ENCODE measurements around the gene SOX9.
"Not testable (repeated sequence)": the region's sequence is repeated elsewhere in the genome, so short reads cannot be mapped to it uniquely, and the experiment has no call there.

SOX9 gene

DNA sequence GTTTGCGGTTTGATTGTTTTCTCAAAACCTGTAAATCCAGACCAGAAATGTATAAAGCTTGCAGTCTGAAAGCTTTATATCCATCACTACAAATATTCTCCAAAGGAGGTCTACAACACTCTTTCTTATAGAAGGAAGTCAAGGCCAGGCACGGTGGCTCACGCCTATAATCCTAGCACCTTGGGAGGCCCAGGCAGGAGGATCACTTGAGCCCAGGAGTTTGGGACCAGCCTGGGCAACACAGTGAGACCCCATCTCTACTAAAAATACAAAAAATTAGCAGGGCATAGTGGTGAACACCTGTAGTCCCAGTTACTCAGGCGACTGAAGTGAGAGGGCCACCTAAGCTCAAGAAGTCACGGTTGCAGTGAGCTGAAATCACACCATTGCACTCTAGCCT lies 8.9 kb upstream of the SOX9 start:
- DNase-seq = not testable (repeated sequence)

DNA sequence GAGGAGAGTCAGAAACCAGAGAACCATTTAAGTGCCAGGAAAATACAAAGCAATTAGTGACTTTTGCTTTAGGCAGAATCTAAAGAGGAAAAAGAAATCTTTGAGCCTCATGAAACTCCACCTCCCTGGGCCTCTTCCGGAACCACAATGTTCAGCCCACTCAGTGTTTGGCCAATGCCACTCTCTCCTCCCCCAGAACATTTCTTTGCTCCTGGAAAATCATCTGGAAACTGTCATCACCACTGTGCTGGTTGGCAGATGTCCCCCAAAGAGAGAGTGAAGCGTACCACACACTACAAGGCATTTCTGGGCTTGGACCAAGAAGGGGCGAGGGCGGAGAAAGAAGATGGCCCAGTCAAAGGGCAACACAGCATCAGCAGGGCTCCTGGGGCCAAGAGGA lies 7.1 kb upstream of the SOX9 start:
- no peak for DNase-seq

DNA sequence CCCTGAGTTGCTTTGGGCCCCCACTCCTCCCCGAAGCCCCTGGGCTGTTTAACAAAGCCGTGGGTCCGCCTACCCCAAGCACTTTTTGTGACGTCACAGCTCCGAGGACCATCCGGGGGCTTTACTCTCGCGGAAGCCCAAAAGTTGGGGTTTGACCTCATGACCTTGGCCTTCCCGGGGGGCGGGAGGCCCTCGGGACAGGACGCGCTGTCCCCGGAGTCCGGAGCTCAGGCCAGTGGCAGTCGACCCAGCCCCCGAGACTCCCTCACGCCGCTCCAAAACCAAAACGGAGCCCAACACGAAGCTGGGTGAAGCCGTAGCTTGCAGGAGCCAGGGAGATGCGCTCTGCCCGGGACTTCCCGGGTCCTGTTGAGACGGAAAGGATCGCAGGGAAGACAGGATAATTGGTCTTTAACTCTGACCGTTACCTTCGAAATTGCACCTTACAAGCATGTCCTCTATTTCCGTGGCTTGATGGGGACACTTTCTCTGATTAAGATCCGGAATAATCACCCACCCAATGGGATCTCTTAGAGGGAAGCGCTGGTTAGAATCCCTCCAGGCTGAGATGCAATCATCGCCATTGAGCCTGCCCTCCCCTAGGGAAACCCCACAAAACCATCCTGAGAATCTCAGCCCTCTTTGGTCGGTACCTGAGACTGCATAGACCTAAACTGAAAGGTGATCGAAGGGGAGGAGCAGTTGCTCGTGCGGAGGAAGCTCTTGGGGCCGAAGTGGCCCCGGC lies 4.9 kb upstream of the SOX9 start:
- no peak for DNase-seq

DNA sequence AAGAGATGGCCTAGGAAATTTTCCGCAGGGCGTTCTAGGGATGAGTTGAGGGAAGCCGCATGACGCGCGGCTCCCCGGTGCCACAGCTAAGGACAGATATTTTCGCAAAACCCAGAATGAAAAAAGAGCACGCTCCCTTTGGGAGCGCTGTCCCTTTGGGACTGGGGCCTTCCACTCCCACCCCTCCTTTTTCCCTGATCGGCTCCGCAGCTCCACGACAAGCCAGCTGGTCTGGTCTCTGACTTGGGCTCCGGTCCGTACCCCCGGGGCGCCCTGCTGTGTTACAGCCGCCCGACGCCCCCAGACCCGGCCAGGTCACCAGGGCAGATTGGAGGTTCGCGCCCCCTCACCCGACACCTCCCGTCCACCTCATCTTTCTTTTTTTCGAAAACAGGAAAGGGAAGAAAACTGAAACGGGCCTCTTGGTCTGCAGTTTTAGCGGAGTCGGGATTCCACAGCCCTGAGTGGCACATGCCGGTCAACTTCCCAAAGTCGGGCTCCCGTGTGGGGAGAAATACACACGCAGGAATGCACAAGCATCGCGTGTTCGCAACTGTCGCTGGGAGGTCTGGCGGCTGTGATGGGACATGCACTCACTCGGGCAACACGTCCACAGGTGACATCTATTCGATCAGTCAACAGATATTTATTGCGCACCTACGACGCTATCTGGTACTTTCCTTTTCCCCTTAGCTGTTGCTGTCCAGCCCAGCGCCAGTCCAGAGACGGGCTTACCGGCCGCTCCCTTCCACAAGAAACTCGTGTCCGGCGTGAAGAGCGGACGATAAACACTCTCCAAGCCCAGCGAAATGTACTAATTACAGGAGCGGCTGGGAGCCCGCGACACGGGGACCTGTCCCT lies 3.9 kb upstream of the SOX9 start:
- DNase-seq = peak; percentile 49

DNA sequence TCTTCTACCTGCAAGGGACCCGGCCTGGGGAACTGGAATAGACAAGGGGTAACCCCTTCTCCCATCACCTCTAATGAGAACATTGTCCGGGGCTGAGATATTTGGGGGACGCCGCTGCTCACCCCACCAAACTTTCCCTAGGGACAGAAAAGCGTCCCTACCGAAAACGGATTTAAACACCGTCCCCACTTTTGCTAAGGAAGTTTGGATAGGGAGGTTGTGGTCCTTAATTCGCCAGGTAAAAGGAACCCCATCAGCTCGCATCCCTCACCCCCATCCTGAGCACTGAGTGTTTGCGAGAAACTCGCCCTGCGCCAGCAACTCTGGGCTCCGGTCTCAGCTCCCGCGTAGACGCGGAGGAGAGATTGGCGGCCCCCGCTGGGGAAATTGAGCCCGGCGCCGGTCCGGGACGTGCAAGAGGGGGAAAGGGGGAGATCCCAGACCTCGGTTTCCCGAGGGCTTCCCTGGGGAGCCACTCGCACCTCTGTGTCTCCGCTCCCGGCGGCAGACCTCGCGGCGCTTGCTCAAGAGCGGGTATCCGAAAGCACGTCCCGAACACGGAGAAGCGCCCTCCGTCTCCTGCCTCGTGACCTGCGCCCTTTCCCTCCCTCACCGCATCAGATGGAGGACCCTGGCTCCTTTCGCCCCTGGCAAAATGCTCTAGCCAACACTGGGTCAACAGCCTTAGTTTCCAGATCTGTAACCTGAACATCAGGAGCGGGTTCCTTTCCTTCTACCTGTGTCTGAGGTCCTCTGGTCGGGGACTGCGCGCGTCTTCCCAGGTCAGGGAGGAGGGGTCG lies 3.1 kb upstream of the SOX9 start:
- DNase-seq = peak; percentile 52

DNA sequence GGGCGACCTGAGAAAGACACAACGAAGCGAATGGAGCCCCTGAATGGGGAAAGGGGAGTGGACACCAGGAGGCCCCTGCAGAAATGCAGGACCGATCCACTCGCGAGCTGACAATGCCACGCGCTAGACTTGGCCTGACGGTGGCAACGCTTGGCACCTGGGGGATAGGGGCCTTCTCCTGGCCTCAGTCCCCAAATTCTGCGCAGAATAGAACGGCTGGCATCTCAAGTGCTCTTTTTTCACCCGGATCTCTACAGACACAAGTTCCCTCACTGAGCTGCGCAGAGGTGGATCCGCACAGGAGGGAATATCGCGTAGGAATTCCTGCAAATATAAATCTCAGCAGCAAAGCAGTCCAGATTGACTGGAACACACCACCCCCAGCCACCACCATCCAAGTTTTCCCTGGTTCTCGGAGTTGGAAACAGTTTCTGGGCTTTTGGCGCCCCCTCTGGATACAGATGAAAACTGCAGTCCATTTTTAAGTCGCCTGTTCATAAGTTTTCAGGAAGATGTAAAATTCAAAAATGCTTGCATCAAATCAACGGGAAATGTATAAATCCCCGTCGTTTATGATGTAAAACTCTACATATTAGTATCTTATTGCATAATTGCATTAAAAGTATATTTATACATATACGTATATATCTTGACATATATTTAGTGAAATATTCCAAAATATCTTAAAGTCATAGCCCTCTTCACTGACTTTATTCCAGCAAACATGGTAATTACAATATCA lies 2.3 kb upstream of the SOX9 start:
- DNase-seq = peak; percentile 71

DNA sequence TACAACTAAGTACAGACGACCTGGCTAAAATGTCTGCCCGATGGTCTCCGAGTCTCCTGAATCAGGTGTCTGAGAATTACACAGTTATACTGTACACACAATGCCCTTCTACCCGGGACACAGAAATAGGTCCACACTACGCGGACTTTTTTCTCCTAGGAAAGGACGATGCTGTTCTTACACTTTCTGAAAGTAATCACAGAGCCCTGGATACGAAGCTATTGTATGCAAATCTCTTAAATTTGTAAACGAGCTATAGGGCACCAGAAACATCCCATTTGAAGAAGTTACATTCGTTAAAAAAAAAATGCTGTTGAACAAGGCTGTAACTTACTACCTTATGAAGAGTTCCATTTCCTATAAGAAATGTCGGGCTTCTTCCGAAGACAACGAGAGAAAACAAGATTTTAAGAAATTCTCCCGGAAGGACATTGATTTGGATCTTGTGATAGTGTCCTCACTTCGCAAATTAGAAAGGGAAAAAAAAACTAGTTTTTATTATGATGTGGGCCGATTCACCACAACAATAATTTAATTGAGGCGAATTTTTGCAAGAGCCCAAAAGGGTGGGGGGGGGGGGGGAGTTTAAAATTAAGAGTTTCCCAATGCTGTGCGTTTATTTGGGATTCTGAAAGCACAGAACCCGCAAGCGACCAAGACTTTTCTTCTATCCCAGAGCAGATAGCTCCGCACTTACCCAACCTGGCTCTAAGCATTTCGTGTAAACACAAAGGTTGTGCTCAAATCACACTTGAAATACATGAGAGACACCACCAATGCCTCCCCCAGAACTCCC lies 1.5 kb upstream of the SOX9 start:
- no peak for DNase-seq

DNA sequence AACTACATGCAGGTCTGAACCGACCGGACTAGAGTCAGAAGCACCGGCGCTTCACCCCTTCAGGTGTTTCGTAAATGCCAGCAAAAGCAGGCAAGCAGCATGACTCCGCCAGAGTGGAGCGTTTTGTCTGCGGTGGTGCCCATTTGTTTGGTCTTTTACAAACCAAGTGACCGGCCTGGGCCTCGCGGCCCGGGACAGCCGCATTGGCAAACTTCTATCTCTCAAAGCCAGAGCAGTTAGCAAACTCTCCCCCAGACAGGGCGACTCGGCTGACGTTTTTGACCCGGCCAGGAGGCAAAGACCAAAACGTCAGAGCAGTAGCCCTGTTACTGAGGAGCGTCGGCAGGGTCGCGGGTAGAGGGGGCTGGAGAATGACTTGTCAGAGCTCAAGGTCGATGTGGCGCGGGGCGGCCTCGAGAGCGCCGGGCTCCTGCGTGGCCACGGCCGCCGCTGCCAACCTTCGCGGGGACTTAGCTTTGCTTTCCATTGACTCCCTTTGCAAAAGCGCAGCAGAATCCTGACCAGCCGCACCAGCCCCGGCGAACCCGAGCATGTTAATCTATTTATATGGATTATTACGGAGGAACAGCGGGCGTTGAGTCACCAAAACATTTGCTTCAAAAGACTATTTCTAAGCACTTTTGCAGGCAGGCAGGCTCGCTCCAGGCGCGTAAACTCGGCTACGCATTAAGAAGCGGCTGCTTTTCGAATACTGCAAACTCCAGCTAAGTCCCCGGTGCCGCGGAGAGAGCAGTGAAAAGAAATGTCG lies 763 bp upstream of the SOX9 start:
- peak; percentile 56 for DNase-seq

DNA sequence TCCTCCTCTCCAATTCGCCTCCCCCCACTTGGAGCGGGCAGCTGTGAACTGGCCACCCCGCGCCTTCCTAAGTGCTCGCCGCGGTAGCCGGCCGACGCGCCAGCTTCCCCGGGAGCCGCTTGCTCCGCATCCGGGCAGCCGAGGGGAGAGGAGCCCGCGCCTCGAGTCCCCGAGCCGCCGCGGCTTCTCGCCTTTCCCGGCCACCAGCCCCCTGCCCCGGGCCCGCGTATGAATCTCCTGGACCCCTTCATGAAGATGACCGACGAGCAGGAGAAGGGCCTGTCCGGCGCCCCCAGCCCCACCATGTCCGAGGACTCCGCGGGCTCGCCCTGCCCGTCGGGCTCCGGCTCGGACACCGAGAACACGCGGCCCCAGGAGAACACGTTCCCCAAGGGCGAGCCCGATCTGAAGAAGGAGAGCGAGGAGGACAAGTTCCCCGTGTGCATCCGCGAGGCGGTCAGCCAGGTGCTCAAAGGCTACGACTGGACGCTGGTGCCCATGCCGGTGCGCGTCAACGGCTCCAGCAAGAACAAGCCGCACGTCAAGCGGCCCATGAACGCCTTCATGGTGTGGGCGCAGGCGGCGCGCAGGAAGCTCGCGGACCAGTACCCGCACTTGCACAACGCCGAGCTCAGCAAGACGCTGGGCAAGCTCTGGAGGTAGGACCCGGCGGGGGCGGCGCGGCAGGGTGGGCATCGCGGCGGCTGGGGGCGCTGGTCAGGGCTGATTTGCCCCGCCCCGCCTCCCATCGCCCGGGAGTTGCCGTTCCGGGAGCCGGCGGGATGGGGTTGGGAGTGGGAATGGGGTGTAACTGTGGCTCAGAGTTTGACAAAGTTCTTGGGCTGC lies 567 bp downstream of the SOX9 start:
- peak; percentile 52 for DNase-seq

DNA sequence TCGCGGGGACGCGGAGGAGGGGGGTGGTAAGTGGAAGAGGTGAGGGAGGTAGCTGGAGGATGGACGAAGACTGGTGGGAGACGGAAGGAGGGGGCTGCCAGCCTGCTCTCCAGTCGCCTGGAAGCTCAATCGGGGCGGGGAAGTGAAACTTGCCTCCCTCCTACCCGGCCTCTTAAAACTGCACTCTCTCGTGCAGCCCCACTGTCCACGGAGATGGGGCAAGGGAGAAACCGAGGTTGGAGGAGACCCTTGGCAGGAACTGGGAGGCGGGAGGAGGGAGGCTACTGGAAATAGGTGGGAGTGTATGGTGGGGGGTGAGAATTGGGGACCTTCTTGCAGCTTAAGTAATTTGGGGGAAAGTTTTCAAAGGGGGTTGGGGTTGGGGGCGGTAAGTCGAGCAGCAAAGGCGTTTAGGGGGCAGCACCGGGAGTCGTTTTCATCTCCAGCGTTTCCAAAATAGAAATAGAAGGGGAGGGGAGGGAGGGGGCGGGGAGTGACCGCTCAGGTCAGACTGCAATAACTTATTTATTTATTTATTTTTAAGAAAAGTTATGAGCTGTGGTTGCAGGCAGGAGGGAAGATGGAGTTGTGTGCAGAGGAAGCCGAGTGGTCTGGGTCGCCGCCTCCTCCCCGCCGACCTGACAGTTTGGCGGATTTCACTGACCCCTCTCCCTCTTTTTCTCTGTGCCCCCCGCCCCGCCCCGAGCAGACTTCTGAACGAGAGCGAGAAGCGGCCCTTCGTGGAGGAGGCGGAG lies 1.4 kb downstream of the SOX9 start:
- no peak for DNase-seq

DNA sequence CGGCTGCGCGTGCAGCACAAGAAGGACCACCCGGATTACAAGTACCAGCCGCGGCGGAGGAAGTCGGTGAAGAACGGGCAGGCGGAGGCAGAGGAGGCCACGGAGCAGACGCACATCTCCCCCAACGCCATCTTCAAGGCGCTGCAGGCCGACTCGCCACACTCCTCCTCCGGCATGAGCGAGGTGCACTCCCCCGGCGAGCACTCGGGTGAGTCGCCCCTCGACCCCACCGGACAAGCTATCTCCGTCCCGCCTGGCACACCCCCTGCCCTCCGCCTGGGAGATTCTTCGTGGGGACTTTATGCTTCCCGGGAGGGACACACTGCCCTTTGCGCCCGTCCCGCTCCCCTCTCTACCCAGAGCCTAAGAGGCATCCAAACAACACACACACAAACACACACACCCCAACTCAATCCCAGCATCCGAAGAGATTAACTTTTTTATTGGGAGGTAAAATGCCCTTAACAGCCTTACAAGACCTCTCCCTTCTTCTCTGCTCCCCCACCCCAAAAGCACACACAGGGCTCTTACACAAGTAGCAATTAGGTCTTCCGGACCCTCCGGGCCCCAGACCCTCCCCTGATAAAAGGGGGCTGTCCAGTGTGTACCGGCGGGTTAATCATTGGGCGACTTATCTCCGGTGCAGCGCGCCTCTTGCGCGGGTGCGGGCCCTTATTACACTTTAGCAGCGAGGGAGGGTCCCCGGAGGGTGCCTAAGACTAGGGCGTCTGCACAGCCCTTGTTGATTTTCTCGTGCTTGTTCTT lies 2.1 kb downstream of the SOX9 start:
- DNase-seq = peak; percentile 53

DNA sequence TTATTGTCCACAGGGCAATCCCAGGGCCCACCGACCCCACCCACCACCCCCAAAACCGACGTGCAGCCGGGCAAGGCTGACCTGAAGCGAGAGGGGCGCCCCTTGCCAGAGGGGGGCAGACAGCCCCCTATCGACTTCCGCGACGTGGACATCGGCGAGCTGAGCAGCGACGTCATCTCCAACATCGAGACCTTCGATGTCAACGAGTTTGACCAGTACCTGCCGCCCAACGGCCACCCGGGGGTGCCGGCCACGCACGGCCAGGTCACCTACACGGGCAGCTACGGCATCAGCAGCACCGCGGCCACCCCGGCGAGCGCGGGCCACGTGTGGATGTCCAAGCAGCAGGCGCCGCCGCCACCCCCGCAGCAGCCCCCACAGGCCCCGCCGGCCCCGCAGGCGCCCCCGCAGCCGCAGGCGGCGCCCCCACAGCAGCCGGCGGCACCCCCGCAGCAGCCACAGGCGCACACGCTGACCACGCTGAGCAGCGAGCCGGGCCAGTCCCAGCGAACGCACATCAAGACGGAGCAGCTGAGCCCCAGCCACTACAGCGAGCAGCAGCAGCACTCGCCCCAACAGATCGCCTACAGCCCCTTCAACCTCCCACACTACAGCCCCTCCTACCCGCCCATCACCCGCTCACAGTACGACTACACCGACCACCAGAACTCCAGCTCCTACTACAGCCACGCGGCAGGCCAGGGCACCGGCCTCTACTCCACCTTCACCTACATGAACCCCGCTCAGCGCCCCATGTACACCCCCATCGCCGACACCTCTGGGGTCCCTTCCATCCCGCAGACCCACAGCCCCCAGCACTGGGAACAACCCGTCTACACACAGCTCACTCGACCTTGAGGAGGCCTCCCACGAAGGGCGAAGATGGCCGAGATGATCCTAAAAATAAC lies 3.0 kb downstream of the SOX9 start:
- peak; percentile 48 for DNase-seq

DNA sequence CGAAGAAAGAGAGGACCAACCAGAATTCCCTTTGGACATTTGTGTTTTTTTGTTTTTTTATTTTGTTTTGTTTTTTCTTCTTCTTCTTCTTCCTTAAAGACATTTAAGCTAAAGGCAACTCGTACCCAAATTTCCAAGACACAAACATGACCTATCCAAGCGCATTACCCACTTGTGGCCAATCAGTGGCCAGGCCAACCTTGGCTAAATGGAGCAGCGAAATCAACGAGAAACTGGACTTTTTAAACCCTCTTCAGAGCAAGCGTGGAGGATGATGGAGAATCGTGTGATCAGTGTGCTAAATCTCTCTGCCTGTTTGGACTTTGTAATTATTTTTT lies 3.6 kb downstream of the SOX9 start:
- DNase-seq = no peak

DNA sequence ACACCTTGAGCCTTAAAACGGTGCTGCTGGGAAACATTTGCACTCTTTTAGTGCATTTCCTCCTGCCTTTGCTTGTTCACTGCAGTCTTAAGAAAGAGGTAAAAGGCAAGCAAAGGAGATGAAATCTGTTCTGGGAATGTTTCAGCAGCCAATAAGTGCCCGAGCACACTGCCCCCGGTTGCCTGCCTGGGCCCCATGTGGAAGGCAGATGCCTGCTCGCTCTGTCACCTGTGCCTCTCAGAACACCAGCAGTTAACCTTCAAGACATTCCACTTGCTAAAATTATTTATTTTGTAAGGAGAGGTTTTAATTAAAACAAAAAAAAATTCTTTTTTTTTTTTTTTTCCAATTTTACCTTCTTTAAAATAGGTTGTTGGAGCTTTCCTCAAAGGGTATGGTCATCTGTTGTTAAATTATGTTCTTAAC lies 4.4 kb downstream of the SOX9 start:
- DNase-seq = no peak

DNA sequence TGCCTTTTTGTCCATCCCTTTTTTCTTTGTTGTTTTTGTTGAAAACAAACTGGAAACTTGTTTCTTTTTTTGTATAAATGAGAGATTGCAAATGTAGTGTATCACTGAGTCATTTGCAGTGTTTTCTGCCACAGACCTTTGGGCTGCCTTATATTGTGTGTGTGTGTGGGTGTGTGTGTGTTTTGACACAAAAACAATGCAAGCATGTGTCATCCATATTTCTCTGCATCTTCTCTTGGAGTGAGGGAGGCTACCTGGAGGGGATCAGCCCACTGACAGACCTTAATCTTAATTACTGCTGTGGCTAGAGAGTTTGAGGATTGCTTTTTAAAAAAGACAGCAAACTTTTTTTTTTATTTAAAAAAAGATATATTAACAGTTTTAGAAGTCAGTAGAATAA lies 4.9 kb downstream of the SOX9 start:
- DNase-seq = no peak

DNA sequence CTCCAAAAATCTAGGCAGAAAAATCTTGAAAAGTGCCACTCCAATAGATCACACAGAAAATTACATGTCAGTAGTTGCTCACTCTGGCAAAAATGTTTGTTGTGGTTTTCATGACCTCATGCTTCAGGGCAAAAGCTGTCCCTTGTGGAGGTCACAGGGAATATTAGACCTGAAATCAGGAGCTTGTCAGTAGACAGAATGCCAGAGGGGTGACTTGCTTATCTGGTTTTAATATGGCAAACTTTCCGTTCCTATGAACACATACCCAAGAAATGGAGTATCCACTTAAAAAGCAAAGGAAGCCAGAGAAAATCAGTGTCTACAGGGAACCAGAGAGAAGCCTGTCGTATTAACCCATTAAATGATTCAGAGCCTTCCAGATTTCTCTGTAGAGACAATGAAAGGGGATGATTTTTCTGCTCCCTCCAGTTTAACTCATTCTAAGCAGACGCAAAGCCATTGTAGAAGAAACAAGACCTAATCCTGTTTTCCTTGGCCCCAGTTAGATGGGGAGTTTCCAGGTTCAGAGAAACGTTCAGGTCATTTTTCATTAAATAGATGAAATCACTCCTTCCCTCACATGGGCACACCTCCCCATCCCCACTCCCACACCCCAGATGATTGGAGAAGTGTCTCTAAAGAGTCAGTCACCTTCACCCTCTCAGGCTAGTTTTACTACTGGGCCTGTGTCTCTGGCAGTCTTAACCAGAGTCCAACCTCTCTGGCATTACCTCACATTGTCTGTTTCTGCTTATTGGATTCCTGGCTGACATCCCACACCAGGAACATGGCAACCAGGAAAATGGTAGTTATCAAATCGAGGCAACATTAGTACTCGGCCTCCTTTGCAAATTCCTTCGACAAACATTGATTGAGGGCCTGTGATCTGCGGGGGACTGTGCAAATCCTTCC lies 6.0 kb downstream of the SOX9 start:
- DNase-seq = no peak
